HG03025 (cell line): ENCODE measurements around the gene ZNF84.

Source experiments
- ATAC-seq: cut with Tn5 transposase; IDR thresholded peaks from one replicate; pipeline ENCODE4 v1.9.1; 2021; ENCODE audit warnings: mild to moderate bottlenecking, moderate library complexity; ENCODE audit not compliant: unreplicated experiment, low FRiP score

ZNF84 gene

GRCh38 chr12:133108150-133108549 lies 70.8 kb downstream of the ZNF84 start:
- no peak for ATAC-seq
